ENCODE results near the gene CEBPZ. TPM values are rescaled to one million over a fixed set of nuclear protein-coding genes. Genes with fewer than 3 reads are reported as not detected.

The CEBPZ gene, protein sequence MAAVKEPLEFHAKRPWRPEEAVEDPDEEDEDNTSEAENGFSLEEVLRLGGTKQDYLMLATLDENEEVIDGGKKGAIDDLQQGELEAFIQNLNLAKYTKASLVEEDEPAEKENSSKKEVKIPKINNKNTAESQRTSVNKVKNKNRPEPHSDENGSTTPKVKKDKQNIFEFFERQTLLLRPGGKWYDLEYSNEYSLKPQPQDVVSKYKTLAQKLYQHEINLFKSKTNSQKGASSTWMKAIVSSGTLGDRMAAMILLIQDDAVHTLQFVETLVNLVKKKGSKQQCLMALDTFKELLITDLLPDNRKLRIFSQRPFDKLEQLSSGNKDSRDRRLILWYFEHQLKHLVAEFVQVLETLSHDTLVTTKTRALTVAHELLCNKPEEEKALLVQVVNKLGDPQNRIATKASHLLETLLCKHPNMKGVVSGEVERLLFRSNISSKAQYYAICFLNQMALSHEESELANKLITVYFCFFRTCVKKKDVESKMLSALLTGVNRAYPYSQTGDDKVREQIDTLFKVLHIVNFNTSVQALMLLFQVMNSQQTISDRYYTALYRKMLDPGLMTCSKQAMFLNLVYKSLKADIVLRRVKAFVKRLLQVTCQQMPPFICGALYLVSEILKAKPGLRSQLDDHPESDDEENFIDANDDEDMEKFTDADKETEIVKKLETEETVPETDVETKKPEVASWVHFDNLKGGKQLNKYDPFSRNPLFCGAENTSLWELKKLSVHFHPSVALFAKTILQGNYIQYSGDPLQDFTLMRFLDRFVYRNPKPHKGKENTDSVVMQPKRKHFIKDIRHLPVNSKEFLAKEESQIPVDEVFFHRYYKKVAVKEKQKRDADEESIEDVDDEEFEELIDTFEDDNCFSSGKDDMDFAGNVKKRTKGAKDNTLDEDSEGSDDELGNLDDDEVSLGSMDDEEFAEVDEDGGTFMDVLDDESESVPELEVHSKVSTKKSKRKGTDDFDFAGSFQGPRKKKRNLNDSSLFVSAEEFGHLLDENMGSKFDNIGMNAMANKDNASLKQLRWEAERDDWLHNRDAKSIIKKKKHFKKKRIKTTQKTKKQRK
- total RNA-seq, result 100 to 1,000 TPM in 1 of 4 donors, 10 to 100 TPM in 3; 21.0 to 104 (median 32.1) TPM

GRCh38 chr2:37231241-37232130, at the start of gene CEBPZ, which contains the start of gene NDUFAF7:
TSS of gene CEBPZ (minus strand) at chr2:37231596. CDS start at chr2:37231567, 29 bp downstream.
TSS of gene NDUFAF7 (plus strand) at chr2:37231658. CDS start at chr2:37231706, 48 bp downstream.
- no peaks in the 10 kb centered on the region for H3K9me3 ChIP-seq
- H3K4me3 ChIP-seq, result peak within 1 kb of the TSS; percentile 72 to 87 (median 80)
- no peaks in the 10 kb centered on the region for H3K27me3 ChIP-seq
- peaks cover 0 to 32% (median 0%) of the 10 kb centered on the region in 3 donors for H3K36me3 ChIP-seq
- TF ChIP-seq POLR2A (IDR thresholded peaks at IDR 0.05) (peak; percentile 61 to 74), CTCF (IDR thresholded peaks at IDR 0.05) (peak in 1 of 6 experiments; percentile 7)
- peaks cover 3 to 32% (median 8%) of the 10 kb centered on the region in 4 donors for H3K4me1 ChIP-seq
- peak within 1 kb of the TSS; percentile 80 to 96 (median 88) for H3K27ac ChIP-seq
- DNase-seq, result peak; percentile 86 to 97 (median 92)

GRCh38 chr2:37276291-37276690, 44.9 kb upstream of the CEBPZ start:
- H3K9me3 ChIP-seq, result no peaks in the 10 kb centered on the region
- H3K4me1 ChIP-seq, result no peaks in the 10 kb centered on the region
- no peak for DNase-seq
- H3K36me3 ChIP-seq, result peaks cover 0 to 59% (median 0%) of the 10 kb centered on the region in 3 donors
- H3K27me3 ChIP-seq, result no peaks in the 10 kb centered on the region
- H3K27ac ChIP-seq, result no peak overlapping the region
- TF ChIP-seq POLR2A (IDR thresholded peaks at IDR 0.05) (no peak), CTCF (IDR thresholded peaks at IDR 0.05) (no peak)
- H3K4me3 ChIP-seq, result no peak overlapping the region

GRCh38 chr2:37274359-37274965, 43.1 kb upstream of the CEBPZ start:
- H3K27ac ChIP-seq, result no peak overlapping the region
- H3K4me3 ChIP-seq, result no peak overlapping the region
- TF ChIP-seq POLR2A (IDR thresholded peaks at IDR 0.05) (no peak), CTCF (IDR thresholded peaks at IDR 0.05) (no peak)
- H3K4me1 ChIP-seq, result no peaks in the 10 kb centered on the region
- H3K27me3 ChIP-seq, result no peaks in the 10 kb centered on the region
- DNase-seq, result no peak
- no peaks in the 10 kb centered on the region for H3K9me3 ChIP-seq
- H3K36me3 ChIP-seq, result peaks cover 0 to 62% (median 0%) of the 10 kb centered on the region in 3 donors

DNA sequence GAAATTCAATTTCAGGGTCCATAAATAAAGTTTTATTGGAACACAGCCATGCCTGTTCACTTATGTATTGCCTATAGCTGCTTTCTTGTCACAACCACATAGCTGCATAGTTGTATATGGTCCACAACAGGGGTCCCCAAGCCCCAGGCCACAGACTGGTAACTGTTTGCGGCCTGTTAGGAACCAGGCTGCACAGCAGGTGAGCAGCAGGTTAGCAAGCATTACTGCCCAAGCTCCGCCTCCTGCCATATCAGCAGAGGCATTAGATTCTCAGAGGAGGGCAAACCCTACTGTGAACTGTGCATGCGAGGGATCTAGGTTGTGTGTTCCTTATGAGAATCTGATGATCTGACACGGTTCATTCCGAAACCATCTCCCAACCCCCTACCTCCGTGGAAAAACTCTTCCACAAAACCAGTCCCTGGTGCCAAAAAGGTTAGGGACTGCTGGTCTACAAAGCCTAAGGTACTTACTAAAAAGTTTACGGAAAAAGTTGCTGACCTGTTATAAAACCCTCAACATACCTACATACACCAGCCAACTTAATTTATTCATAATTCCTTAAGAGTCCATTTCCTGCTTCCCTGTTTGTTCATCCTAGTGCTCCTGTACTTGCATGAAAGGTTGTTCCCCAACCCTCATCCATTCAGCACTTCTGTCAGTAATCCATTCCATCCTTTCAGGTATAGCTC, 40.1 kb upstream of the CEBPZ start:
- no peaks in the 10 kb centered on the region for H3K4me1 ChIP-seq
- H3K9me3 ChIP-seq, result no peaks in the 10 kb centered on the region
- peaks cover 0 to 74% (median 0%) of the 10 kb centered on the region in 3 donors for H3K36me3 ChIP-seq
- no peaks in the 10 kb centered on the region for H3K27me3 ChIP-seq
- TF ChIP-seq POLR2A (IDR thresholded peaks at IDR 0.05) (no peak), CTCF (IDR thresholded peaks at IDR 0.05) (no peak)
- no peak for DNase-seq
- no peak overlapping the region for H3K27ac ChIP-seq
- H3K4me3 ChIP-seq, result no peak overlapping the region
